Mammary epithelial cell (primary cell): Measurements from ENCODE around the gene CCNO.

ENCODE experiments used
- CTCF ChIP-seq, 2 donors: IDR thresholded peaks in 1 of 2; conservative IDR thresholded peaks in 1 of 2; 2 replicates each; pipeline ENCODE4 v1.5.1; 2011 to 2012; ENCODE audit warnings: inconsistent platforms in 2 of 2, low read length in 2 of 2, mild to moderate bottlenecking in 2 of 2, control low read depth in 1 of 2, low read depth in 1 of 2; ENCODE audit not compliant: insufficient read depth in 1 of 2; ENCODE audit errors: extremely low read depth in 1 of 2
- EZH2 ChIP-seq: IDR thresholded peaks from 2 replicates; pipeline ENCODE4 v1.6.1; 2012; ENCODE audit warnings: low read length, inconsistent platforms, borderline replicate concordance

DNA sequence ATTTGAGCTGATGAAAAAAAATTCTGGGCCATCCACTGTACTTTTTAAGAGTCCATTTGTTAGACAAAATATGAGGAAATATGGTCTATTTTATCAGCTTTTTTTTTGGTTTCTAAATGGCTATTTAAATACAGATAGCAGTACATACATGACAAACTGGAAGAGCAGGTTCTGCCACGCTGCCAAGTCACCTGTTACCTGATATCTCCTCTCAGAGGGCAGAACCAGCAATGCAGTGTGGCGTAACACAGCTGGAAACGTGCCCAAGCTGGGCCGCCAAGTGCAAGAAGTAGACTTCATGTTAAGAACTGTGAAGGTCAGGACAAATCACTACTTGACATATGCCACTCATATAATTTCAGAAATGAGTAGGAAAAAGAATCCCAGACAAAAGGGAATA is 14.4 kb downstream of the CCNO start:
- TF ChIP-seq CTCF (conservative IDR thresholded peaks at IDR 0.05 in 1 of 2, IDR thresholded peaks at IDR 0.05 in 1 of 2; ENCODE audit: extremely low read depth in 1 of 2, insufficient read depth in 1 of 2, low read depth in 1 of 2, low read length in 2 of 2) (no peak), EZH2 (no peak)
